GM18858 (cell line): ENCODE measurements around the gene CBFB.
"Not testable (repeated sequence)": the region's sequence is repeated elsewhere in the genome, so short reads cannot be mapped to it uniquely, and the experiment has no call there.

ENCODE experiments used
- ATAC-seq: cut with Tn5 transposase; IDR thresholded peaks from one replicate; pipeline ENCODE4 v1.9.1; 2021; ENCODE audit not compliant: unreplicated experiment

The CBFB gene

DNA sequence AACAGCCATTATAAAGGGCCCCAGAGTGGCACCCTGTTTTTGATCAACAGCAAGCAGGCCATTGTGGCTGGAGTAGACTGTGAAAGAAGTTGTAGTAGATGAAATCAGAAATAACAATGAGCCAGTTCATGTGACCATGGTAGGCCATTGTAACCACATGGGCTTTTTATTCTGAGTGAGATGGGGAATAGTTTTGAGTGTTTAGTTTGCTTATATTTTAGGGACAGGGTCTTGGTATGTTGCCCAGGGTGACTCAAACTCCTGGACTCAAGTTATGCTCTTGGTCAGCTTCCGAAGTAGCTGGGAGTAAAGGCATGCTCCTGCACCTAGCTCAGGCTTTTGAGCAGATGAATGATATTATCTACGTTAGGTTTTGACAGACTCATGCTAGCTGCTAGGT, 12.0 kb downstream of the CBFB start:
- no peak for ATAC-seq

DNA sequence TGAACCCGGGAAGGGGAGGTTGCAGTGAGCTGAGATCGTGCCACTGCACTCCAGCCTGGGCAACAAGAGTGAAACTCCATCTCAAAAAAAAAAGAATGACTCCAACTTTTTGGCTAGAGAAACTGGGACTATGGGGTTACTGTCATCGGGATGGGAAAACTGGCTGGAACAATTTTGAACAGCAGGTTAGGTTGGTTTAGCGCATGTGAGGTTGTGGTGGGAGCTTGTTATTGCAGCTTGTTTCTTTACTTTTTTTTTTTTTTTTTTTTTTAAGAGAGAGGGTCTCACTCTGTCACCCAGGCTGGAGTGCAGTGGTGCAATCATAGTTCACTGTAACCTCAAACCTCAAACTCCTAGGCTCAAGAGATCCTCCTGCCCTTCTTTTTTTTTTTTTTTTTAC, 12.6 kb downstream of the CBFB start:
- ATAC-seq = not testable (repeated sequence)

DNA sequence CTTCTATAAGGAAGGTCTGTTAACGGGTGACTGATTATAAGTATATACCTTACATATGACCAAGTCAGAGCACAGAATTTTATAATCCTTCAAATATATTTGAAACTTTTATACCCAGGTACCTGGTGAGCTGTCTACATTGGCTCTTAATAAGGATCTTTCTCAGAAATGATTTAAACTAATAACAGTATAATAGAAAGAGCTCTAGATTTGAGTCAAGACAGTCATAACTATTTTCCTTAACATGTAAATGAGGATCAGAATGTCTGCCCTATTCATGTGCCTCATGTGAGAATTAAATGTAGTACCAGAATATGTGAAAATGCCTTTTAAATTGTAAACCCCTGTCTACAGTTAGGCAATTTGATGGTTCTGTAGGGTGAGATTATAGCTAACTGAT, 14.5 kb downstream of the CBFB start:
- ATAC-seq = no peak

DNA sequence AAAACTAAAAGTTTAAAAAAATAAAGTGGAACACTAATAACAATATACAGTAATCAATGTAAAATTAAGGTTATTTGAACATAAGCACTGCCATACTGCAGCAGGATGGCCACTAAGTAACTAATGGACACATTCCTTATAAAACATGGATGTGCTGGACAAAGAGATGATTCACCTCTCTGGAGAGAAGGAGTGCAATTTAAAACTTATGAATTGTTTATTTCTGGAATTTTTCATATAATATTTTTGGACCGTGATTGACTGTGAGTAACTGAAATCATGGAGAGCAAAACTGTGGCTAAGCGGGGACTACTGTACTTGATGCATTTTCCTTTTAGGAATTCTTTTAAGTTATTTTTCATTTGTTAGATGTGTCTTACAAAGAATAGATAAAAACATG, 21.8 kb downstream of the CBFB start:
- ATAC-seq = no peak

DNA sequence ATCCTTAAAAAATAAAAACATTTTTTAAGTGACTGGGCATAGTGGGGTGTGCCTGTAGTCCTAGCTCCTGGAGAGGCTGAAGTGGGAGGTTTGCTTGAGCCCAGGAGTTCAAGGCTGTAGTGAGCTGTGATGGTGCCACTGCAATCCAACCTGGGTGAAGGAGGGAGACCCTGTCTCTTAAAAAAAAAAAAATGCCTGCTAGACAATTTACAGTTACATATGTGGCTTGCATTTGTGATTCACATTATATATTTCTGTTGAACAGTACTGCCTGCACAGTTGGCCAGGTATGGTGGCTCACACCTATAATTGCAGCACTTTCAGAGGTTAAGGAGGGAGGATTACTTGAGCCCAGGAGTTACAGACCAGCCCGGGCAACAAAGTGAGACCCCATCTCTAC, 23.4 kb downstream of the CBFB start:
- no peak for ATAC-seq

DNA sequence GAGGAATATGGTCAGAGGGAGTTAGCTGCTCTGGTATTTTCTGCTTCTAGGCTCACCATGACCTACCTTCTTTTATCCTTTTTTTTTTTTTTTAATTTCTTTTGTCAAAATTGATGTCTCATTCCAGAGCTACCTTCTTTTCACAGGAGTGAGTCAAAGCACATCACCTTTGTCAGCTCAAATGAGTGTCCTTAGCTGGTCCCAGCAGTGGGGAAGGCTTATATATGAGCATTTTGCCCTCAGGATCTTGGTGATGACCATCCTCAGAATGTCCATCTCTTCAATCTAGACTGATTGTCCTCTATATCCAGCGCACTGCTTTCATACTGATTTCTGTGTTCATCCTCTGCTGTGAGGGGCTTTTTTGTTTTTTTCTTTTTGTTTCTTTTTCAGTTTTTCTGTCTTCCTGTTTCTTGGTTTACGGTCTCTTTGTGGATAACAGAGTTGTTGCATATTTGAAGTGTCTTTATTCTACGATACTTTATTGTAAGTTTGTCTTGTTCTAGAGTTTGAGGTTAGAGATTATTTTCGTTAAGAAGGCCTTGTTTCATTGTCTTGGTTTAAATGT, 24.9 kb downstream of the CBFB start:
- ATAC-seq = no peak

DNA sequence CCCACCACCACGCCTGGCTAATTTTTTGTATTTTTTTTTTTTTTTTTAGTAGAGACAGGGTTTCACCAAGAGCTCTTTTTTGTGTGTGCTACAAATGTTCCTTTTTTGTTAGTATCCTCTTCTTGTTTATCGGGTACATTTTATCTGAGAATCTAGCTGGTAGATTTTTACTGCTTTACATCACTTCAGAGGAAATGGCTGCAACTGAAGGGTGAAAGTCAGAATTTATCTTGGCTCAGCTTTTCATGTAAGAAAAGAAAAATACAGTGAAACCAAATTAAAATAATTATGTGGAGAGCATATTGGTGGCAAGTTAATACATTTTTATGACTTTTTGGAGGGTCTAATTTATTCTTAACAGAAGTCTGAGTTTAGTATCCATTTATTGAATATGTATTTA, 26.0 kb downstream of the CBFB start:
- ATAC-seq = no peak

DNA sequence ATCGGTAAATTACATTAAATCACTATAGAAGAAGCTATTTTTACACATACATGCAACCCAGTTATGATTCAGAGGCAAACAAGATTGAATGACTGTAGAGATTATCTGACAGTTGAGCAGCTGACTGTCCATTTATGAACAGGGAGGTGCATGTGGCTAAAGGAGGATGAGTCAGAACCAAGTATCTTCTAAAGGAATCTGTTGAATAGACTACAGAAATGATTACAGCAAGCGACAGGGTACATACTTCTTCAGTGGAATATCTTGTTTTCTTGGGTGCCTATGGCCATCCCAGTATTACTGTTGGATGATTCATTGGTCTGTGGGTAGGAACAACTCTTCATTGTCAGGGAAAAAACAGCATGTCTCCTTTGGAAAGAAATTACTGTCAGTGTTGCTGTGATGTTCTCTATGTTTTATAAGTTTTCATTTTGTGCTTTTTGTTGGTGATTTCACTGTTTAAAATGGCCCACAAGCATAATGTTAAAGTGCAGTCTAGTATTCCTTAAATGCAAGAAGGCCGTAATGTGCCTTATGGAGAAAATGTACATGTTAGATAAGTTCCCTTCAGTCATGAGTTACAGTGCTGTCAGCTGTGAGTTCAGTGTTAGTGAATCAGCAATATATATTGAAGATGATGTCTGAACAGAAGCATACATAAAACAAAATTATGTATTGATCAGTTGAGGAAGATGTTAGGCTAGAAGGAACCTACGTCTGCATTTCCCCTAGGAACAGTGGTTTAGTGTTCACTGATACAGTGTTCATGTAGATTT, 27.0 kb downstream of the CBFB start:
- ATAC-seq = no peak

DNA sequence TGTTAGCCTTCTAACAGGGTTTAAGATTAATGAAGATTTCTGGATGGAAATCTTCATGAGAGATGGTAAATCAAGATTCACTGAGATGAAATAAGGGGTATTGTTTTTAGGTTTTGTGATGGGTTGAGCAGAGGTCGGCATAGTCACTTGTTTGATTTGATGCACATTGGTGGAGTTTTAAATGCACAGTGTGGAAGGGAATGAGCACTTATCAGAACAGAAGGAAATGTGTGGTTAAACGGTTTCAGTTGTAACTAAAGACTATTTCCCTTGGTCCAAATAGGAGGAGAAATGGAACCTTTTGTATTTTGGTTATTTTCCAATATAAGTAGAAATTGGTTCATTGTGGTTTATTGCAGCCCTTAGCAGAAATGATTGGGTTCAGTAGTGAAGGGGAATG, 34.1 kb downstream of the CBFB start:
- ATAC-seq = no peak

DNA sequence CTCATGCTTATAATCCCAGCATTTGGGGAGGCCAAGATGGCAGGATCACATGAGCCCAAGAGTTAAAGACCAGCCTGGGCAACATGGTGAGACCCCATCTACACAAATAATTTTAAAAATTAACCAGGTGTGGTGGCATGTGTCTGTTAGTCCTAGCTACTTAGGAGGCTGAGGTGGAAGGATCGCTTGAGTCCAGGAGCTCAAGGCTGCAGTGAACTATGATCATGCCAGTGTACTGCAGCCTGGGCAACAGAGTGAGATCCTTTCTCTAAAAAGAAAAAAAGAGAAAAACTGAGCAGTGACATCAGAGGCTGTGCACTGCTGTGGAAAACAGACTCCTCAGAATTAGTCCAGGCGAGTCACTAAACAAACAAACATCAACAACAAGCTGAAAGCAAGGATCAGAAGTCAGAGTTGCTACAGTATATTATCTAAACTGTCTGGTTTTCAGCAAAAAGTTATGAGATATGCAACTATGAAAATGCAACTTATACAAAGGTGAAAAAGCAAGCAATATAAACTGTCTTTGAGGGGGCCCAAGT, 39.3 kb downstream of the CBFB start:
- no peak for ATAC-seq

DNA sequence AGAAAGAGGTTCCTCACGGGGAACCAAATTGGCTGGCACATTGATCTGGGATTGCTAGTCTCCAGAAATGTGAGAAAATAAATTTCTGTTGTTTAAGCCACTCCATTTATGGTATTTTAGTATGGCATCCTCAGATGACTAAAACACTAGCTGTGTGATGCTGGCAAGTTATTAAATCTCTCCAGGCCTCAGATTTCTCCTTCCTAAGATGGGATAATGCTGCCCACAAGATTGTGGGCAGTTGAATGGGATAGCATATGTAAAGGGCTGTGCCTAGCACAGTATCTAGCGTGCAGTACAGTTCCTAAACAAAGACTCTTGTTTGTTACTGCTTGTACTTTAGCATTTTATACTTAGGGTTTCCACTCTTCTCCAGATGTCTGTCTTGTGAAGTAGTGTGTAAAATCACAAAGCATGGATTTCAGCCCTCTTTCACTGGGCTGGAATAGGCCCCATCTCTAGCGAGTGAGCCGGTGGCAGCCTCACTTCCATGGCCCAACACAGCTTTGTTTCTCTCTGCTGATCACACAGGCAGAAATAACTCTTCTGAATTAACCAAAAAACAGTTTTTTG, 42.6 kb downstream of the CBFB start:
- ATAC-seq = no peak

DNA sequence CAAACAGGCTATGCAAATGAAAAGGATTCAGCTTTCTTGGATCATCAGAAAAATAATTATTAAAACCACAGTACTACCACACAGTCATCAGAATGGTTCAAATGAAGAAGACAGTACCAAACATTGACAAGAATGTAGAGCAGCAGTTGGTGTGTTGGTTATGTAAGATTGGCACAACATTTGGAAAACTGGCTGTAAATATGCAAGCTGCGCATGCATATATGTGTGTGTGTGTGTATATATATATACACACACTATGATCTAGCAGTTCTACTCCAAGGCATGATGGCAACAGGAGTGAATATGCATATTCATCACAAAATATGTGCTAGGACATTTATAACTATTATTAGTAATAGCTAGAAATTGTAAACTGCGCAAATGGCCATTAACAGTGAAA, 46.4 kb downstream of the CBFB start:
- no peak for ATAC-seq

DNA sequence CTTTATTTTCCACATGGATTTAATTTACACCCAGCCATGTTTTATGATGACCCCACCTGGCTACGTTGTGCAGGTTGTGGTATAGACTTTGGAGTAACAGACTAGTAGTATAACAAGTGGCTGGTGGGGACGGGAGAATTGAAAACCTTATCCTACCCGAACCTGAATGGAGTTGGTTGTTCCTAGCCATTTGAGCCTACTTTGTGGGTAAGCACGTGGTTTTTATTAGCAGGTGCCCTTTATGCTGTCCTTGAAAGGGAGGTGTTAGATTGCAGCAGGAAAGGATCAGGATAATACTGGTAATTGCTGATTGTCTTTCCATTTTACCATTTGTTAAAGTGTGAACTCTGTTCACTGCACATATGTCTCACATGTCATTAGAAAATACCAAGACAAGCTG, 48.9 kb downstream of the CBFB start:
- no peak for ATAC-seq

DNA sequence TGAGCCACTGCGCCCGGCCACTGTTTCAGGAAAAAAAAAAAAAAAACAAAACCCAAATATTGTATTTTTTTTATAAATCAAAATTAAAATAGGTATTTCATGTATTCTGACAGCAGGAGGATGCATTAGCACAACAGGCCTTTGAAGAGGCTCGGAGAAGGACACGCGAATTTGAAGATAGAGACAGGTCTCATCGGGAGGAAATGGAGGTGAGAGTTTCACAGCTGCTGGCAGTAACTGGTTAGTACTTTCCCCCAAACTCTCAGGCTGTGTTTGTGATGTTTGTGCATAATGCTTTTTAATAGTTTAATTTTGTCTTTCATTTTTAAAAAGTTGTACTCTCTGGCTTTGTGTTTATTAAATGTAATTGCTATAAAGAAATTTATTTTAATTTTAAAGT, 53.2 kb downstream of the CBFB start:
- no peak for ATAC-seq

DNA sequence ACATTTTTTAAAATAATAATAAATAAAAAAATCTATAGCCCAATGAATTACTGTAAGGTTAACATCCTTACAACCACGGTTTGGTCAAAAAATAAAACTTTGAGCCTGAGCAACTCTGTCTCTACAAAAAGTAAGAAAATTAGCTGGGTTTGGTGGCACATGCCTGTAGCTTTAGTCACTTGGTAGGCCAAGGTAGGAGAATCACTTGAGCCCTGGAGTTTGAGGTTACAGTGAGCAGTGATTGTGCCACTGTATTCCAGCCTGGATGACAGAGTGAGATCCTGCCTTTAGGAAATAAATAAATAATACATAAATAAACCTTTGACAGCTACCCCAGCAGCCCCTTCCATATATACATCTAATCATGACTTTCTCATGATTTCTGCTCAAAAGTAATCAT, 53.9 kb downstream of the CBFB start:
- ATAC-seq = no peak

DNA sequence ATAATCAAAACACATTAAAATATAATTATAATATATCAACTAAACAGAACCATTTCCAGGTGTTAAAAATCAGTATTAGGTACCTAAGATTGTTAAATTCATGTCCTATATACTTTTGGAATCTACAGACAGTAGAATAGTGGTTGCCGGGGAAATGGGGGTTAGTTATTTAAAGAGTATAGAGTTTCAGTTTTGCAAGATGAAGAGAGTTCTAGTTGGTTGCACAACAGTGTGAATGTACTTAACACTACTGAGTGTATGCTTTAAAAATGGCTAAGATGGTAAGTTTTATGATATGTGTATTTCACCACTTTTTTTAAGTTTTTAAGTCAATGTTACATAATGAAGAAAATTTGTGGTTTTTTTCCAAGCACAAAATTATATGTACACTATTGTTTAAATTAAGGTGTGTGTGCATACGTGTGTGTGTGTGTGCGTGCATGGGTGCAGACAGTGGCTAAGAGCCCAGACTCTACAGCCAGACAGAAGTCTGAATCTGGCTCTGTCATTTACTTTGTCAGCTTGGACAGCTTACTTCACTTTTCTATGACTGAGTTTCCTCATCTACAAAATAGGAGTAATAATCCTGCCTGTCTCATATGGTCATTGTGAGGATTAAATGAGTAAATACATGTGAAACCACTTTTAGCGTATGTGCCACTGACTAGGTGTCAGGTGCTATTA, 55.5 kb downstream of the CBFB start:
- peak; percentile 57 for ATAC-seq

DNA sequence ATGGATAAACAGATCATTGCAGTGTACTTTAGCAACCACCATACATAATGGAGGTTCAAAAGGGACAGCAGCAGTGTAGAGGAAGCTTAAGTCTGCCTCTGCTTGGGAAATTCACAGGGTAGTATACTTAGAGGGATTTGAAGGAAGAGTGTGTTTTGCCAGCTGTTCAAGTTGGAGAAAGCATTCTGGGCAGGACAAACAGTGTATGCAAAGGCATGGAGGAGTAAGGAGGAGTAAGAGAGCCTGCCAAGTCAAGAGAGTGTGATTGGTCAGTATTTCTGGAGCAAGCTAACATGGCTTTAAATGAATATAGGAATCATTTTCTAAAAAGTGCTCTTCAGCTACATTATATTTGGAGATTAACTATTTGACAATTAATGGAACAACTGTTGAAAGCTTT, 57.9 kb downstream of the CBFB start:
- no peak for ATAC-seq

DNA sequence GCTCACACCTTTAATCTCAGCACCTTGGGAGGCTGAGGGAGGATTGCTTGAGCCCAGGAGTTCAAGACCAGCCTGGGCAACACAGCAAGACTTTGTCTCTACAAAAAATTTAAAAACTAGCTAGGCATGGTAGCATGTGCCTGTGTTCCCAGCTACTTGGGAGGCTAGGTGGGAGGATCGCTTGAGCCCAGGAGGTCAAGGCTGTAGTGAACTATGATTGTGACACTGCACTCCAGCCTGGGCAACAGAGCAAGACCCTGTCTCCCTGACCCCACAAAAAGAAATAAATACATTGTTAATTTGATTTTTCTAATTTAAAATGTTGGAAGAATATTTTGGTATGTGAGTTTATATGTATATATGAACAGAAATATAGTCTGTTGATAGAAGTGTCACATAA, 58.3 kb downstream of the CBFB start:
- ATAC-seq = no peak

DNA sequence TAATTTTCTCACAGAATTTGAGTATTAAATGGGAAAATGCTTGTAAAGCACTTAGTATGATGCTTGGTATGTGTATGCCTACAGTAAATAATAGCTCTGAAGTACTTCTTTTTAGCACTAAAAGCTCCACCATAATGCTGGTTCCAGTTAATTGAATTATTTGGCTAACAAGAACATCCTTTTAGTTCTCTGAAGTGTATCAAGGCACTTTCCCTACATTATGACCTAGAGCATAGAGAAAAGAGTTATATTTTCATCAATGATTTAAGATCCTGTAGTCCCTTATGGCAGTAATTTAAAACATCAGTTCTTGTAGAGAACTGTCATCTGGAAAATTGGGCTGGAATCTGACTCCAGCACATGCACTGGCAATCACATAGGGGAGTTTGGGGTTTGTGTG, 58.9 kb downstream of the CBFB start:
- no peak for ATAC-seq

DNA sequence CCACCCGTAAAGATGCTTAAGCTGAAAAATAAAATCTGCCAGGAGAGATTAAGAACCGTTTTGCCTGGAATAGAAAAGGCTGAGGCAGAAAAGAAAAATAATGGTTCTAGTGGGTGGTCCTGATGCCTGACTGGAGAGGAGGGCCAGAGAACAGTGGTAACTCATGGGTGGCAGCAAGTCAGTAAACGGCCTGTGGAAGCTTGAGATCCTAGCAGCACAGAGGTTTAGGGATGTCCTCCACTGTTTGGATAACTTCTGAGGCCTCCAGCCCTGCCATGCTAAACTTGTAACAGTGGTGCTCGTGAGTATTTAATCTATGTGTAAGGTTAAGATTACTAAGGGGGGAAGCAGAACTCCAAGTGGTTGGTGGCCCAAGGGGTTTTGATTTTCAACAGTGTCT, 59.6 kb downstream of the CBFB start:
- no peak for ATAC-seq

DNA sequence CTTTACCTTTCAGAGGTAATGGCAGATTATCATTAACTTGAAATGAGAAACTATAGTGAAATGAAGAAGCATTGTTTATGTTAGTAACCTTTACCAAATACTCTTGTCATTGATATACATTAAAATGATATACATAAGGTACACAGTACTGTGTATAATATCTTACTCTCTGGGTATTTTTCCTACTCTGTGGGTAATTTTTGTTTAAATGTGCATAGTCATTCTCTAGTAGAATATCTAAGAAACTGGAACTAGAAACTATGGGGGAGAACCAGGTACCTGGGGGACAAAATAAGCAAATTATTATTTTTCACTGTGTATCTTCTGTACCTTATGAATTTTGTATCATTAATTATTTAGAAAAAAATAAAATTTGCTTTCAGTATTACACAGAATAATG, 60.2 kb downstream of the CBFB start:
- ATAC-seq = no peak
